ENCODE measurements around the gene PLGLB1.
"Not testable (repeated sequence)": the region's sequence is repeated elsewhere in the genome, so short reads cannot be mapped to it uniquely, and the experiment has no call there.

PLGLB1 gene

GRCh38 chr2:87021744-87022143 is at the start of gene PLGLB1:
Gene PLGLB1 (minus strand): TSS chr2:87021844. CDS start chr2:87021783, 61 bp downstream.
- not testable (repeated sequence) for FAIRE-seq

- not testable (repeated sequence) for FAIRE-seq
Measured at GRCh38 chr2:87064305-87064704, 42.7 kb upstream of the PLGLB1 start.

DNA sequence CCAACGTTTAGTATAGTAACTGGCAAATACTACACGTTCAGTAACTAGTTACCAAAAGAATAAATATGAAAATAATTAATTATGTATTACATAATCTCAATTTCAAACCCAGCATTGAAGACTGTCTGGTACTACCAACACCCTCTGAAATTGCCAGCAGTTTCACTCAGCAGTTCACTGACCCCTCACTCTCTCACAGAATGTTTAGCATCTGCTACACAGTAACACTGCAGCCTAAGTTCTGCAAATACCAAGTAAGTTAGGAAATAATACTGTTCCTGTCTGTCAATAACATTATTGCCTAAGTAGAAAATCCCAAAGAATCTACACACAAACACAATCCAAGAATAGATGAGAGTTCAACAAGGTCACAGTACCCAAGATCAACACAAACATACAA is 41.8 kb upstream of the PLGLB1 start:
- not testable (repeated sequence) for FAIRE-seq

DNA sequence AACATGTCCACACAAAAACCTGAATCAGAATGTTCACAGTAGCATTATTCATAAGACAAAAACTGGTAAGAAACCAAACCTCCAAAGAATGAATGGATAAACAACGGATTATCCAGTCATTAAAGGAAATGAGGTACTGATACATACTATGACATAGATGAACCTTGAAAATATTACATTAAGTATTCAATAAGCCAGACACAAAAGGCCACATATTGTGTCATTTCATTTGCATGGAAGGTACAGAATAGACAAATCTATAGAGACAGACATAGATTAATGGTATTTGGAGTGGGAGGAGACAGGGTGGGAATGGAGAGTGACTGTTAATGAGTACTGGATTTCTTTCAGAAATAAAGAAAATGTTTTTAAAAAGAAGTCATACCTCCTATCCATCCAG is 39.9 kb upstream of the PLGLB1 start:
- not testable (repeated sequence) for FAIRE-seq

DNA sequence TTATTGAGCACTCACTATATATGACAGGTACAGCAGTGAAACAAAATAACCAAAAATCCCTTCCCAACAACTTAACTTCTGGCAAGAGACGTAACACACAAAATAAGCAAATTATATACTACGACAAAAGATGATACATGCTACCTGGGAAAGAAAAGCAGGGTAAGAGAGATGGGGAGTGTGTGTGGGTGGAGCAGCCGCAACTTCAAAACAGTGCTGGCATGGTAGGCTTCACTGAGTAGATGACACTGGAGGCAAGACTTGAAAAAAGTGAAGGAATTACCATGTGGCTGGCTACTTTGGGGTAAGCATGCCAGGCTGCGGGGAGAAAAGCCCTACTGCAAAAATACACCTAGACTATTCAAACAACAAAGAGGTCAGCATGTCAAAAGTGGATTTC is 36.0 kb upstream of the PLGLB1 start:
- not testable (repeated sequence) for FAIRE-seq

GRCh38 chr2:87056843-87057242 is 35.2 kb upstream of the PLGLB1 start:
- FAIRE-seq = not testable (repeated sequence)

- not testable (repeated sequence) for FAIRE-seq
Measured at GRCh38 chr2:87056435-87056834, 34.8 kb upstream of the PLGLB1 start.

- not testable (repeated sequence) for FAIRE-seq
Measured at GRCh38 chr2:87054375-87054774, 32.7 kb upstream of the PLGLB1 start.

DNA sequence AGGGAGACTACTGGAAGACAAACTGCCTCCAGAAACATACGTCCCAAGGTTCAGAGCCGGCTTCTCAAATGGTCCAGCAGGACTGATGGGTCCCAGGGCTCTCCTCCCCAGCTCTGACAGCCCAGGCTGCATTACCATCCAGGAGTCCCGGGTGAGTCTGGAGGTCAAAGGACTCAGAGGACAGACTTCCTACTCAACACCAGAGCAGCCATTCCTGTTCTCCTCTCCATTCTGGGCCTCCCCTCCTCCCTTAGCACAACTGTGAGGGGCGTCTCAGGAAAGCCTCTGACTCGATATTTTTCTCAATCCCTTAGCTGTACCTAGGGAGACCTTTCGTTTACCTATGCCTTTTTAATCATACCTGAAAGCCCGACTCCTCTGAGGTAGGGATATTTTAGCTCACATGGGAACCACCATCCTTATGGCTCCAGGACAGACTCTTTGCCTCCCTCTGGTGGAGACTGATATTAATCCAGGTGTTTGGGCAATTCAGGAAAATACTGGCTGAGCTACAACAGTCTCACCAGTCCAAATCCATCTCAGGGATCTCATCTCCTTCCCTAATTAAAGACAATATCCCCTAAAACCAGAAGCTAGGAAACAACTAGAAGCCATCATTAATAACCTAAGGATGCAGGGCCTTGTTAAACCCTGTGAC is 19.8 kb upstream of the PLGLB1 start:
- FAIRE-seq = not testable (repeated sequence)

GRCh38 chr2:87028607-87029006 is 7.0 kb upstream of the PLGLB1 start:
- FAIRE-seq = not testable (repeated sequence)

DNA sequence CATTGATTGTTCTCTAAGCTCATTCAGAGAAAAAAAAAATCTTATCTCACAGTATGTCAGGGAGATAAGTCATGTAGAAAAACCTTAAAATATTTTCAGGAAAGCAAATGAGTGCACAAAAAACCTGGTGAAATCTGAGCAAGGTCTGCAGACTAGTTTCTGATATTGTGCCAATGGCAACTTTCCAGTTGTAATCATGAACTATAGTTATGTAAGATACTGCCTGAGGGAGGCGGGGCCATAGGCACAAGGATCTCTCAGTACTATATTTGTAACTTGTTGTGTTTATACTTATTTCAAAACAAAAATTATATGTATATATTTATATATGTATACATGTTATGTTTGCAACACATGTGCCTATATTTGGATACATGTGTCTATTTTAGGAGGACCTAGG is 5.2 kb upstream of the PLGLB1 start:
- not testable (repeated sequence) for FAIRE-seq

DNA sequence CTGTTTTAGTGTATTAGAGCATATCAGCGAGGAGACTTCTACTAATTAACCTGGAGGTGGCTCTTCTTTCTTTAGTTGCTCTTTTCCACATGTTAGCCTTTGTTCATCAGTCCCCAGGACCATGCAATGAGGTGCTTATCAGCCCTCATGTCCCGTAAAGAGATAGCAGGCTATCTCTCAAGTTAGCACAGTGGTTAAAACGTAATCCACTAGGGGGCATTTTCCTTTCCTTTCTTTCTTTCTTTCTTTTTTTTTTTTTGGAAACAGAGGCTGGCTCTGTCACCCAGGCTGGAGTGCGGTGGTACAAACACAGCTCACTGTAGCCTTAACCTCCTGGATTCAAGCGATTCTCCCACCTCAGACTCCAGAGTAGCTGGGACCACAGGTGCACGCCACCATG is 4.3 kb upstream of the PLGLB1 start:
- FAIRE-seq = not testable (repeated sequence)

- FAIRE-seq = not testable (repeated sequence)
Measured at GRCh38 chr2:87023988-87024615, 2.5 kb upstream of the PLGLB1 start.

DNA sequence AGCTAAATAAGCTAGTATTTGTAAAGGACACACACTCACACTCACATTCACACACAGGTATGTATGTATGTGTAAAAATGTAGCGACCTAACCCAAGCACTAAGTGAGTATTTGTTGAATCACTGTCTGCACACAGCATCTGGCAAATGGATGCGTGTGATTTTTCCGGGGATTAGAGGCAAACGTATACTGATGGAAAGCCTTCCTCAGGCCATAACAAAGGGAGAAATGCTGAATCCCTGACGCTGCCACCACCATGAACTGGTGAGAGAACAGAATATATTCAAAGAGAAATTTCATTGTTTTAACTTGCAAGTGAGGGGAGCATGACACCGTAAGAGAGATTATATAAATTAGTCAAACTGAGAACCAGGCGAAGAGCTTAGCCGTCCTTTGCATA is 601 bp downstream of the PLGLB1 start:
- not testable (repeated sequence) for FAIRE-seq

DNA sequence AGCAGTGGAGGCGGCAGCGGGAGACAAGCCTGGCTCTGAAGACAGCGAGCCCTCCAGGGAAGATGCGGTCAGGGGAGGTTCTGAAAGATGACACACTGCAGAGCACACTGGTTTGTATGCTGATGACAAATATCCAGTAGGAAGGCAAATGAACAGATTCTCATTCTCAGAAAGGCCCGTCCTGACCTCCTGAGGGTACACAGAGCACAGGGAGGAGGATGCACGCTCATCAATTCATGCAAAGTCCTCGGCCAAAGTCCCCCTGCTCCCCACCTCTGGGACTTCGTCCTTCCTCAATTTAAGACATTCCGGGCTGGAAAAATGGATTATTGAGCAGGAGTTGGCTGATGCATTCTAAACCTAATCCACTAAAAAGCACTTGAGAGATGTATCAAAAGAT is 2.6 kb downstream of the PLGLB1 start:
- FAIRE-seq = not testable (repeated sequence)

DNA sequence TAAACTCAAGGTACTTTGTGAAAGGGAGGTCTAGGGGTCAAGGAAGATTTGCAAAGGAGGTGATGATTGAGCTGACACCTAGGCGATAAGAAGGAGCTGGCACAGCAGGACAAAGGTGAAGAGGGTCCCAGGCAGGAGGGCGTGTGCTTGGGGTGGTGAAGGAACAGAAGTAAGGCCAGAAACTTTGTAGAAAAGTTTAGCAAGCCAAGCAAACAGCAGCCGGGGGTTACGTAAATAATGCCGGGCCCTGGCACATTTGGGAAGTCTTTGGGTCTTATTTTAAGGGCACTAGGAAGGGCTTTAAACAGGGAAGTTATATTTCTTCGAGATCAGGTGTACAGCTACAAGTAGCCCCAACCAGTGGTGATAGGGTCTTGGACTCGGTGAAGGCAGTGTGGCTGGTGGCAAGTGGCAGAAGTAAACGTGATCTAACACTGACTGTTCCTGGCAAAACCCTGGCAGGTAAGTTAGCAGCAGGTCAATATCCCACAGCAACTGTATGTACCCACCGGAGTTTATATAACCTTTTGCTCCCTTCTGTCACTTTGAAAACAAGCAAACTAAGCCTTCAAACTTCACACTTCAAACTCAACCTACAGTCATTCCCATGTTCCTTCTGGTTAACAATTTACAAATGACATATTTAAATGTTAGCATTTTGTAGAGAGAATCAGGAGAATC is 7.0 kb downstream of the PLGLB1 start:
- not testable (repeated sequence) for FAIRE-seq

DNA sequence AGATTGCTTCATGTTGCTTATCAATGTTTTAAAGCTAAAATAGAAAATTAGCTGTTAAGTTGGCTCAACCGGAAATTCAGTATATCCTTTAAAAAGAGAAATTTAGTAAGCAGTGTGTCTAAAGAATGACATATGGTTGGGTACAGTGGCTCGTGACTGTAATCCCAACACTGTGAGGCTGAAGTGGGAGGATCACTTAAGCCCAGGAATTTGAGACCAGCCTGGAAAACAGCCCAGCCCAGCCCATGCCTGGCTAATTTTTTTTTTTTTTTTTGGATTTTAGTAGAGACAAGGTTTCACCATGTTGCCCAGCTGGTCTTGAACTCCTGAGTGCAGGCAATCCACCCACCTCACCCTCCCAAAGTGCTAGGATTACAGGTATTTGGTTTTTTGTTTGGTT is 17.2 kb downstream of the PLGLB1 start:
- not testable (repeated sequence) for FAIRE-seq
